GM10847 (cell line): ENCODE data around the gene PTDSS2.

Source experiments
- POLR2A ChIP-seq: IDR thresholded peaks from 2 replicates; pipeline ENCODE4 v1.6.1; 2011; ENCODE audit not compliant: insufficient read length; ENCODE audit errors: extremely low read depth

PTDSS2 gene

GRCh38 chr11:420911-421321 is 29.2 kb upstream of the PTDSS2 start:
- TF ChIP-seq POLR2A: no peak

- TF ChIP-seq POLR2A: no peak
Measured at GRCh38 chr11:422249-422656, 27.8 kb upstream of the PTDSS2 start.

- TF ChIP-seq POLR2A: no peak
Measured at GRCh38 chr11:424232-424631, 25.8 kb upstream of the PTDSS2 start.

GRCh38 chr11:425301-425700 is 24.8 kb upstream of the PTDSS2 start:
- TF ChIP-seq POLR2A: no peak

- no peak for TF ChIP-seq POLR2A
Measured at GRCh38 chr11:426851-427250, 23.2 kb upstream of the PTDSS2 start.

- TF ChIP-seq POLR2A: no peak
Measured at GRCh38 chr11:428295-428694, 21.8 kb upstream of the PTDSS2 start.

GRCh38 chr11:429391-429790 is 20.7 kb upstream of the PTDSS2 start:
- no peak for TF ChIP-seq POLR2A

GRCh38 chr11:429931-430456 is 20.1 kb upstream of the PTDSS2 start:
- TF ChIP-seq POLR2A: no peak

GRCh38 chr11:431921-432320 is 18.2 kb upstream of the PTDSS2 start:
- TF ChIP-seq POLR2A: no peak

GRCh38 chr11:432501-433100 is 17.5 kb upstream of the PTDSS2 start:
- TF ChIP-seq POLR2A: no peak

GRCh38 chr11:433111-433510 is 17.0 kb upstream of the PTDSS2 start:
- TF ChIP-seq POLR2A: no peak

GRCh38 chr11:433641-434040 is 16.4 kb upstream of the PTDSS2 start:
- TF ChIP-seq POLR2A: no peak

- TF ChIP-seq POLR2A: no peak
Measured at GRCh38 chr11:434496-434895, 15.6 kb upstream of the PTDSS2 start.

- no peak for TF ChIP-seq POLR2A
Measured at GRCh38 chr11:437228-437870, 12.7 kb upstream of the PTDSS2 start.

- no peak for TF ChIP-seq POLR2A
Measured at GRCh38 chr11:438101-438844, 11.8 kb upstream of the PTDSS2 start.
